WERI-Rb-1 (cell line): ENCODE measurements around the gene LBR.

Experiments used
- DNase-seq: peaks from one replicate; pipeline ENCODE4 v3.0.0-alpha.2; 2020
- H3K27ac ChIP-seq: fragments of 250-450 bp; sonication (Bioruptor Pico); 2 replicates; pipeline ENCODE4 v1.5.1; 2020; ENCODE audit warnings: mild to moderate bottlenecking, moderate library complexity
- H3K27me3 ChIP-seq: fragments of 250-450 bp; sonication (Bioruptor Pico); 2 replicates; pipeline ENCODE4 v1.5.1; 2021; ENCODE audit warnings: mild to moderate bottlenecking, low read depth, moderate library complexity; ENCODE audit not compliant: insufficient read depth, severe bottlenecking
- H3K36me3 ChIP-seq: fragments of 250-450 bp; sonication (Bioruptor Pico); 2 replicates; pipeline ENCODE4 v1.5.1; 2020; ENCODE audit warnings: mild to moderate bottlenecking, moderate library complexity
- H3K4me3 ChIP-seq: 2 replicates; pipeline ENCODE4 v1.5.1; 2011; ENCODE audit warnings: low read depth, mild to moderate bottlenecking, control low read depth, low read length
- H3K9me3 ChIP-seq: fragments of 250-450 bp; sonication (Bioruptor Pico); 2 replicates; pipeline ENCODE4 v1.5.1; 2021; ENCODE audit warnings: mild to moderate bottlenecking, moderate library complexity; ENCODE audit not compliant: severe bottlenecking
- CTCF ChIP-seq: IDR thresholded peaks from 2 replicates; pipeline ENCODE4 v1.5.1; 2011; ENCODE audit warnings: low read depth, mild to moderate bottlenecking, control low read depth, inconsistent platforms, low read length

Gene LBR

DNA sequence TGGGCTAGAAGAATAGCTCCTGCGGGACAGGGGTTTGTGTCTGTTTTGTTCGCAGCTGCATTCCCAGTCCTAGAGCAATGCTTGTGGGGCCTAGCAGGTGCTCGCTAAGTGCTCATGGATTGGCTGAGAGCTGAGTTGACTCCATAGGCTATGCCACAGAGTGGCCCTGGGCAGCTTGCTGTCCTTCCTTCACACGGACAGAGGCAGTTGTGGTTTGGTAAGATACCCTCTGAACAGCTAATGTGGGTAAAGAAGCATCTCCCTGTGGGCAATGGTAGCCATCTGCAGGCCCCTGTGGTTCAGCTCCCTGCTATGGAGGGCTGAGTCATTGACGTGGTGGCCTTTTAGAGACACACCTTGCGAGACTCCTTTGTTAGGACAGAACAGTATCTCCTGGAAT is 23.5 kb upstream of the LBR start:
- Histone ChIP-seq H3K27me3 (no peaks in the 10 kb centered on the region), H3K27ac (no peak overlapping the region), H3K4me3 (no peak overlapping the region), H3K9me3 (no peaks in the 10 kb centered on the region), H3K36me3 (no peaks in the 10 kb centered on the region)
- DNase-seq, result no peak
- TF ChIP-seq CTCF, result no peak

- Histone ChIP-seq H3K9me3 (no peaks in the 10 kb centered on the region), H3K27ac (no peak overlapping the region), H3K36me3 (no peaks in the 10 kb centered on the region), H3K27me3 (no peaks in the 10 kb centered on the region), H3K4me3 (no peak overlapping the region)
- DNase-seq, result no peak
- TF ChIP-seq CTCF, result no peak
Measured at GRCh38 chr1:225450491-225451191, 22.8 kb upstream of the LBR start.

DNA sequence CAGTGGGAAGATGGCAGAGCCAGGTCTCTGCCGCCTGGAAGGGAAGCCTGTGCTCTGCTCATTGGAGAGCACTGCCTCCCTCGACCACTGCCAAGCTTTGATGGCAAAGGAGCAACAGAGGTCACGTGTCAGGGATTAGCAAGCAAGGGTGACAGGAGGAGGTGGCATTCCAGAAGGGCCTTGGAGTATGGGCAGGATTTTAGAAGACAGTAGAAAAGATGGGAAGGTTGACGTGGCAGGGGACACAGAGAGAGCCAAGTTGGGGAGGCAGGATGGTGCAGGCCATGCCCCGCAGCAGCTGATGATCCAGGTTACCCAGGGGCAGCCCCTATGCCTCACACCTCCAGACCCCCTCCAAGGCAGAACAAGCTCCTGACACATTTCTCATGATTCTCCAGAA is 21.9 kb upstream of the LBR start:
- no peak overlapping the region for H3K27ac ChIP-seq

DNA sequence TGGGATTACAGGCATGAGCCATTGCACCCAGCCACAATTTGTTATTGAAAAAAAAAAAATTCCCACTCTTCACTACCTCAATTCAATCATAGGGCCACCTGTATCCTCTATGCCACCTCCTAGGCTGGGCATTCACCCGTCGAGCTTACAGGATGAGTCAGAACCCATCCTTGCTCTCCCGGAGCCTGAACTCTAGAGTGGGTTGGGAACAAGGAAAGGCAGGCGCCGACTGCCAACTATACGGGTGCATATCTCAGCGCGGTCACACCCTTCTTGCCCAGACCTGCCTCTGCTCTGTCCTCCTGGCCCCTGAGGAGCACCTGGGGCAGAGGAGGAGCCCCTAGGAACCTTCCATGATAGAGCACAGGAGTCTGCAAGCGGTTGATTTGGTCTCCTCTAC is 21.4 kb upstream of the LBR start:
- no peaks in the 10 kb centered on the region for H3K9me3 ChIP-seq
- H3K27ac ChIP-seq, result no peak overlapping the region
- no peaks in the 10 kb centered on the region for H3K27me3 ChIP-seq
- no peak for TF ChIP-seq CTCF
- DNase-seq, result no peak
- H3K4me3 ChIP-seq, result no peak overlapping the region
- no peaks in the 10 kb centered on the region for H3K36me3 ChIP-seq

More for the DNA sequence above, 21.9 kb upstream of the LBR start:
- H3K36me3 ChIP-seq, result no peaks in the 10 kb centered on the region
- H3K27me3 ChIP-seq, result no peaks in the 10 kb centered on the region
- no peaks in the 10 kb centered on the region for H3K9me3 ChIP-seq
- H3K4me3 ChIP-seq, result no peak overlapping the region
- no peak for DNase-seq
- no peak for TF ChIP-seq CTCF

- Histone ChIP-seq H3K27me3 (no peaks in the 10 kb centered on the region), H3K9me3 (no peaks in the 10 kb centered on the region), H3K36me3 (no peaks in the 10 kb centered on the region), H3K4me3 (no peak overlapping the region), H3K27ac (no peak overlapping the region)
- DNase-seq, result no peak
- no peak for TF ChIP-seq CTCF
Measured at GRCh38 chr1:225448146-225448805, 20.4 kb upstream of the LBR start.

DNA sequence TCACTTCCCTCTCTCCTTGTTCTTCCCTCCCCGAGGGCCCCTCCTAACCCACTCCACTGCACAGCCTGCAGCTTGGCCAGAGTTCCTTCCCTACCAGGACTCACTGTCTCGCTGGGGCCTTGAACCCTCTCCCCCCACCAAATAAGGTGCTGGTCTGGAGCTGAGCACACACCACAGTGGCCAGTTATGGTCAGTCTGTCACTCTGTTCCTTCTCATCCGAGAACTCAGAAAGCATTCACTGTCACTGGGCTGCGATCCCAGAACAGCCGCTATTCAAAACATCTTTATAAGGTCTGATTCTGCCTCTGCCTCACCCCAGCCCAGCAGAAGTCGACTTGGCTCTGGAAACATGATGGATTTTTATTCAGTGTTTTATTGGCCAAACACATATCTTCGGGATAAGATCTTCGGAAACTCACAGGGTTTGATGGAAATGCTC is 19.8 kb upstream of the LBR start:
- no peak for DNase-seq
- TF ChIP-seq CTCF, result no peak
- no peaks in the 10 kb centered on the region for H3K27me3 ChIP-seq
- no peaks in the 10 kb centered on the region for H3K36me3 ChIP-seq
- H3K4me3 ChIP-seq, result no peak overlapping the region
- no peaks in the 10 kb centered on the region for H3K9me3 ChIP-seq
- H3K27ac ChIP-seq, result no peak overlapping the region
